ENCODE results near the gene CDK17.

CDK17 gene

DNA sequence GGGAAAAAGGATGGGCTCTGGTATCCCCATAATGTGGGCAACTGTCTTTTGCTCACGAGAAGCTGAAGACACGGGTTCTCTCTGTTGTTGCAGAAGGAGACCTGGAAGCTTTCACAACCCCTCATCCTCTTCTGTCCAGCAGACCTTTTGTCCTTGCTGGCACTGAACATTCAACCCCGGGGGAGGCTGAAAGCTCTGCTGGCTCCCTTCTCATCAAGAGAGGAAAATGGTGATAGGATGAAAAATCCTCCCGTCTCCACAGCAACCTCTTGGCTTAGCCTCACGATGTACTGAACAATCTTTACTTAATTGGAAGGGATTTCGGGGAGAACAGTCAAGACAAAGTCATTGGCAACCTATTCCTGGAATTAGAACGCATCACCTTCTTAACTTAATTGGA is 167.1 kb downstream of the CDK17 start:
- H3K27ac ChIP-seq, result no peak overlapping the region
- H2AFZ ChIP-seq, result no peak overlapping the region
- no peaks in the 10 kb centered on the region for H3K4me1 ChIP-seq
- no peaks in the 10 kb centered on the region for H3K9me3 ChIP-seq (ENCODE audit: control insufficient read depth, low read length)
- H3K27me3 ChIP-seq (ENCODE audit: control insufficient read depth, insufficient read depth, low read length), result no peaks in the 10 kb centered on the region
- H3K79me2 ChIP-seq, result peaks cover 4% of the 10 kb centered on the region
- H3K4me2 ChIP-seq (ENCODE audit: low read length), result no peak overlapping the region
- H3K36me3 ChIP-seq (ENCODE audit: control insufficient read depth, insufficient read depth, low read length), result no peaks in the 10 kb centered on the region
- H3K9ac ChIP-seq, result no peak overlapping the region
- TF ChIP-seq, protein P1, sequence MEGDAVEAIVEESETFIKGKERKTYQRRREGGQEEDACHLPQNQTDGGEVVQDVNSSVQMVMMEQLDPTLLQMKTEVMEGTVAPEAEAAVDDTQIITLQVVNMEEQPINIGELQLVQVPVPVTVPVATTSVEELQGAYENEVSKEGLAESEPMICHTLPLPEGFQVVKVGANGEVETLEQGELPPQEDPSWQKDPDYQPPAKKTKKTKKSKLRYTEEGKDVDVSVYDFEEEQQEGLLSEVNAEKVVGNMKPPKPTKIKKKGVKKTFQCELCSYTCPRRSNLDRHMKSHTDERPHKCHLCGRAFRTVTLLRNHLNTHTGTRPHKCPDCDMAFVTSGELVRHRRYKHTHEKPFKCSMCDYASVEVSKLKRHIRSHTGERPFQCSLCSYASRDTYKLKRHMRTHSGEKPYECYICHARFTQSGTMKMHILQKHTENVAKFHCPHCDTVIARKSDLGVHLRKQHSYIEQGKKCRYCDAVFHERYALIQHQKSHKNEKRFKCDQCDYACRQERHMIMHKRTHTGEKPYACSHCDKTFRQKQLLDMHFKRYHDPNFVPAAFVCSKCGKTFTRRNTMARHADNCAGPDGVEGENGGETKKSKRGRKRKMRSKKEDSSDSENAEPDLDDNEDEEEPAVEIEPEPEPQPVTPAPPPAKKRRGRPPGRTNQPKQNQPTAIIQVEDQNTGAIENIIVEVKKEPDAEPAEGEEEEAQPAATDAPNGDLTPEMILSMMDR (IDR thresholded peaks at IDR 0.05), result no peak
- no peak overlapping the region for H3K4me3 ChIP-seq (ENCODE audit: low read depth, low read length)

DNA sequence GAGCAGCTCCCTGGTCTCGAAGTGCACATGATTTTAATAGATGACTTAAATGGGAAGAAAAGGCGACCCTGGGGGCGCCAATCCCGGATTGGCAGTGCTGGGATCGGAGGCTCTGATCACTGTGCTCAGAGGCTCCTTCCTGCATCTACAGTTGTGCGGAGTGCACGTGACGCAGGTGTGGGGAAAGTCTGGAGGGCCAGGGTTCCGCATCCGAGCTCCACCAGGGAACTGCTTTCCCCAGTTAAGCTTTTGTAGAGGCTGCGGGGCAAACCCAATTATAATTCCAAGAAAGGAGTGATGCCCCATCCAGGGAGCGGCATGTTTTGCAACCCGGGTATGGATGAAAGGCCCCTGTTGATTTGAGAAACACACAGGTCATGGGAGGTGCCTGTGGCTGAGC is 169.6 kb downstream of the CDK17 start:
- H3K27ac ChIP-seq, result no peak overlapping the region
- H3K4me1 ChIP-seq, result no peaks in the 10 kb centered on the region
- H3K36me3 ChIP-seq (ENCODE audit: control insufficient read depth, insufficient read depth, low read length), result no peaks in the 10 kb centered on the region
- H3K9me3 ChIP-seq (ENCODE audit: control insufficient read depth, low read length), result no peaks in the 10 kb centered on the region
- H3K27me3 ChIP-seq (ENCODE audit: control insufficient read depth, insufficient read depth, low read length), result no peaks in the 10 kb centered on the region
- H3K79me2 ChIP-seq, result peaks cover 2% of the 10 kb centered on the region
- no peak overlapping the region for H3K4me2 ChIP-seq (ENCODE audit: low read length)
- H3K9ac ChIP-seq, result no peak overlapping the region
- H3K4me3 ChIP-seq (ENCODE audit: low read depth, low read length), result no peak overlapping the region
- H2AFZ ChIP-seq, result no peak overlapping the region
- TF ChIP-seq, protein P1 (IDR thresholded peaks at IDR 0.05), result no peak

DNA sequence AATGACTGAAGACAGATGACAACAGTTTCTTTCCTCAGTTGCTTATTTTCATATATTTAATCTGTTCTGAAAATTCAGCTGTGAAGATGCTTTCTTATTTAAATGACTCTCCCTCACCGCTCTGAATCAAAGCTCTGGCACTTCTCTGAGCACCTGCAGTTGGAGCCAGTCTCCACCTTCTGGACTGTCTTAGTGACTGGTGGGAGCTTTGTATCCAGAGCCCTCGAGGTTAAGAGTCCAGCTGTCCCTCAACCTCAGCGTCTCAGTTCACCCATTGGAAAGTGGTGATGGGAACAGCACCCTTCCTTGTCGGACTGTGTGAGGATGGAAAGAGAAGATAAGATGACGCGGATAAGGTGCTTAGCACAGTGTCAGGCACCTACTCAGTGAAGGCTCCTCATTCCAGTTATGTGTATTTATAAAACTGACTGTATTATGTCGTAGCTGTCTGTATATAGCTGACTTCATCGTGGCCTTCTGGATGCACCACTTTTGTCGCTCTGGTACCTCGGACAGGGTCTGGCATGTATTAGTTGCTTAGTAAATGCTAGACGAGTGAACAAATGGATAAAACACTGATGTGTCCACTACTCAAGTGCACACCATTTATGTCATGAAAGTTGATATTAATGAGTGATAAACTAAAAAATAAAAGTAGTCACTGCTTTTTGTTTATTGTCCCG is 171.5 kb downstream of the CDK17 start:
- H3K36me3 ChIP-seq (ENCODE audit: control insufficient read depth, insufficient read depth, low read length), result no peaks in the 10 kb centered on the region
- H3K4me3 ChIP-seq (ENCODE audit: low read depth, low read length), result no peak overlapping the region
- TF ChIP-seq, protein P1 (IDR thresholded peaks at IDR 0.05), result no peak
- no peak overlapping the region for H3K4me2 ChIP-seq (ENCODE audit: low read length)
- no peaks in the 10 kb centered on the region for H3K4me1 ChIP-seq
- no peak overlapping the region for H2AFZ ChIP-seq
- H3K9me3 ChIP-seq (ENCODE audit: control insufficient read depth, low read length), result no peaks in the 10 kb centered on the region
- H3K79me2 ChIP-seq, result peaks cover 2% of the 10 kb centered on the region
- no peak overlapping the region for H3K9ac ChIP-seq
- H3K27me3 ChIP-seq (ENCODE audit: control insufficient read depth, insufficient read depth, low read length), result no peaks in the 10 kb centered on the region
- H3K27ac ChIP-seq, result no peak overlapping the region
